Fibroblast of upper back skin (primary cell): ENCODE results near the gene SIGLEC9.

ENCODE experiments used
- DNase-seq: peaks from one replicate; pipeline ENCODE4 v3.0.0-alpha.2; 2013

SIGLEC9 gene

GRCh38 chr19:51147663-51148062, 23.0 kb downstream of the SIGLEC9 start:
- DNase-seq = no peak

- DNase-seq = no peak
Measured at GRCh38 chr19:51148580-51148979, 23.9 kb downstream of the SIGLEC9 start.

DNA sequence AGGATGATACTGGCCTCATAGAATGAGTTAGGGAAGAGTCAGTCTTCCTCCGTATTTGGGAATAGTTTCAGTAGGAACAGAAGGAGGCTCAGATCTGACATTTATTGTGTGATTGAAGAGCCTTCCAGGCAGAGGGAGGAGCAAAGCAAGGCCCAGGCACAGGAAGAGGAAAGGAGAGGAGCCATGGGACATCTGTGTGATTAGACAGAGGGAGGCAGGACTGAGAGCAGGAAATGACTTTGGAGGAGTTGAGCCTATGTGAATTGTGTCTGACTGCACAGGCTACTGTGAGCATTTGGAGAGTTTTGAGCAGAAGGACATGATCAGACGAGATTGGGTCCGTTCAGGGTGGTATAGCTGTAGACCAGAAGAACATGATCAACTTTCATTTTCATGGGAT, 25.9 kb downstream of the SIGLEC9 start:
- DNase-seq = no peak

DNA sequence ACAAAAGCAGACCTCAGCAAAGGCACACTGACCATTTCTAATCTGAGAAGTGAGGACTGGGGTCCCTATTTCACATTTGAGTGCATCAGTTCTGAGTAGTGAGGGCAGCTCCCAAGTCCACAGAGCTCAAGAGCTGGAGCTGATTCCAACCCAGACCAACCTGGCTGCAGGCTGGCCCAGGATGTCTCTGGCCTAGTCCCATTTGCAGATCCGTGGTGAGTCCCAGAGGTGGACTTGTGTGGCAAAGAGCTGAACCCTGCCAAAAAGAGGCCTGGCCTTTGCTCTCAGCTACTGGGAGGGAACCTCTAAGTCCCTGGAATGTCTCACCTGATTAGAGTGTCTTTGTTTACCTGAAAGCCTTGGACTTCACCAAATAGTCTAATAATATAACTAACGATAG, 32.0 kb downstream of the SIGLEC9 start:
- no peak for DNase-seq

GRCh38 chr19:51157265-51157664, 32.6 kb downstream of the SIGLEC9 start:
- no peak for DNase-seq

GRCh38 chr19:51158474-51159129, 33.9 kb downstream of the SIGLEC9 start:
- peak; percentile 2 for DNase-seq

- no peak for DNase-seq
Measured at GRCh38 chr19:51159656-51160055, 35.0 kb downstream of the SIGLEC9 start.

GRCh38 chr19:51161266-51161665, 36.6 kb downstream of the SIGLEC9 start:
- DNase-seq = no peak

GRCh38 chr19:51161867-51162496, 37.3 kb downstream of the SIGLEC9 start:
- no peak for DNase-seq

DNA sequence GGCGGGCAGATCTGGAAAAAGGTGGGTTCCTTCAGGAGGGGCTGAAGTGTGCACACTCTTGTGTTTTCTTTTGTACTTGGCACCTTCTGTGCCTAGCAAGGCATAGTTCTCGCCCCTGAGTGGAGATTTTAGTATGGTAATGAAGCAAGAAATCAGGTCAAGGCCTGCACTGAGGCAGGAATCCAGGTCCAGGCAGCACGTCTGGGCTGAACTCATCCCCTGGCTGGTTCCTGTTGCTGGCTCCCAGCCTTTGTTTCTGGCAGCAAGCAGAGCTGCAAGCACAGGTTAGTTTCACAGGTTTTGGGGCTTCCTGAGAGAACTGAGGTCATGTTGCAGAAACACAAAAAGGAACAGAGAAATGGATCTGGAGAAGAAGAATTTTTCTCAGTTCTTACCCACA, 38.6 kb downstream of the SIGLEC9 start:
- DNase-seq = no peak

DNA sequence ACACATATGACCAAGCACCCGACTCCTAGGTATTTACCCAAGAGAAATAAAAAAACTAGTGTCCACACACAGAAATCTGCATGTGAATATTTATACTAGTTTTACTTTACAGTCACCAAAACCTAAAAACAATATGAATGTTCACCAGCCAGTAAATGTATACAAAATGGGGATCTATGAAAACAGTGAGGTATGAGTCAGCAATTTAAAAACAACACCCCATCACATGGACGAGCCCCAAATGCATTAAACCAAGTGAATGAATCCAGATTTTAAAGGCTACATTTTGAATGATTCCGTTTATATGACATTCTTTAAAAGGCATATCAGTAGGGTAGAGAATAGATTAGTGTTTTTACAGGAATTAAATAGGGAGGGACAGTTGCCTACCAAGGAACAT, 39.5 kb downstream of the SIGLEC9 start:
- DNase-seq = no peak

DNA sequence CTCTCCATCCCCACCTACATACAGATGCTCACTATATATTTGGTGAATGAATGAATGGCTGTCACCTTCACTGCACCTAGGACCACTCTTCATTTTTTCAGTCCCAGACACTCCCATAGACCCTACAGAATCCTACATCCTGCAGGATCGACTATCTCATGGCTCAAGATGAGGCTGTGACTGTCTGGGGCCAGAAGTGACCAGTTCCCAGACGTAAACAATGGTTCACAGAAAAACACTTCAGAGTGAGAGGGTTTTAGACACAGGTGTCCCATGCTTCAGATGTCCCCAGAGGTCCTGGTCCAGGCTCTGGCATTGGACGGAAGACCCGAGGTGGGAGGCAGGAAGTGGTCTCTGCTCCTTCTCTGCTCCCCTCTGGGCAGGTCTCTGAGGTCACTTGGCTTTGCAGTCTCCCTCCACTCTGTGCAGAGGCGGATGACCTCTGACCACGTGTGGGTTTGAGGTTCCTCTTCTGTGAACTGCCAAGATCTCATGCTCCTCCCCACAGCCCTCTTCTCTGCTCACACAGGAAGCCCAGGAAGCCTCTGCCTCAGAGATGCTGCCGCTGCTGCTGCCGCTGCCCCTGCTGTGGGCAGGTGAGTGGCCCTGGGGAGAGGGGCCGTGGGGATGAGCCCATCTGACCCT, 42.3 kb downstream of the SIGLEC9 start:
- DNase-seq = no peak

DNA sequence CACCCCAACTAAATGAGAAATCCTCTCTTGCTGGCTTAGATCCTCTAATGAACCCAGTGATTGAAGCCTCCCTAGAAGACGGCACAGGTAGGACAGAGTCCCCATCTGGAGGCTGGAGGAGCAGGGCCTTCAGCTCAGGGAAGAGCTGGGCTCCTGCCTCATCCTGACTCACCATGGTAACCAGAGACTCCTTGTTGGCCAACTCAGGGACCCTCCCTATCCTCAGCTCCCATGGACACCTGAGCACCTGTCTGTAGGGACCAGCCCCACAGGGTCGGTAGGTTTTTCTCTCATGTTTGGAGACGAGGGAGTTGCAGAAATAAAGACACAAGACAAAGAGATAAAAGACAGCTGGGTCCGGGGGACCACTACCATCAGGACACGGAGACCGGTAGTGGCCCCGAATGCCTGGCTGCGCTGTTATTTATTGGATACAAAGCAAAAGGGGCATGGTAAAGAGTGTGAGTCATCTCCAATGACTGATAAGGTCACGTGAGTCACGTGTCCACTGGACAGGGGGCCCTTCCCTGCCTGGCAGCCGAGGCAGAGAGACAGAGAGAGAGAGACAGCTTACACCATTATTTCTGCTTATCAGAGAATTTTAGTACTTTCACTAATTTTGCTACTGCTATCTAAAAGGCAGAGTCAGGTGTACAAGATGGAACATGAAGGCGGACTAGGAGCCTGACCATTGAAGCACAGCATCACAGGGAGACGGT, 44.0 kb downstream of the SIGLEC9 start:
- no peak for DNase-seq

DNA sequence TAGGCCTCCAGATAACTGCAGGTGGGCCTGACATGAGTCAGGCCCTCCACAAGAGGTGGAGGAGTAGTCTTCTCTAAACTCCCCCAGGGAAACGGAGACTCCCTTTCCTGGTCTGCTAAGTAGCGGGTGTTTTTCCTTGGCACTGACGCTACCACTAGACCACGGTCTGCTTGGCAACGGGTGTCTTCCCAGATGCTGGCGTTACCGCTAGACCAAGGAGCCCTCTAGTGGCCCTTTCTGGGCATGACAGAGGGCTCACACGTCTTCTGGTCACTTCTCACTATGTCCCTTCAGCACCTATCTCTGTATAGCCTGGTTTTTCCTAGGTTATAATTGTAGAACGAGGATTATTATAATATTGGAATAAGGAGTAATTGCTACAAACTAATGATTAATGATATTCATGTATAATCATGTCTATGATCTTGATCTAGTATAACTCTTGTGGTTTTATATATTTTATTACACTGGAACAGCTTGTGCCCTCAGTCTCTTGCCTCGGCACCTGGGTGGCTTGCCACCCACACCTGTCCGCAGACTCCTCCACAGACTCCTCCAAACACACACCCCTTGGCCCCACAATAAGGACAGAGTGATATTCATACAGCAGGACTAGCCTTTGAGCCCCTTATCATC, 44.7 kb downstream of the SIGLEC9 start:
- peak; percentile 54 for DNase-seq

GRCh38 chr19:51172223-51172622, 47.5 kb downstream of the SIGLEC9 start:
- DNase-seq = no peak

GRCh38 chr19:51173681-51174080, 49.0 kb downstream of the SIGLEC9 start:
- no peak for DNase-seq

GRCh38 chr19:51179256-51179655, 54.5 kb downstream of the SIGLEC9 start:
- no peak for DNase-seq
